SK-N-SH (cell line): ENCODE data around the gene PTPRJ. TPM values are rescaled to one million over a fixed set of nuclear protein-coding genes. Genes with fewer than 3 reads are reported as not detected.
A peak's percentile ranks its signal among the peaks of the same experiment; 100 is the strongest.

ENCODE experiments used
- CTCF ChIA-PET: fragments of 300-600, 350-600 bp; formaldehyde crosslinking; extraction: SDS; loops from one replicate; lab custom pipeline; 2021; lab: Yijun Ruan, JAX
- POLR2A ChIA-PET: fragments of 350-600 bp; sonication (Branson Sonifier 250); formaldehyde crosslinking; extraction: SDS; loops from one replicate; lab custom pipeline; 2020; ENCODE audit warnings: antibody characterized with exemption, inconsistent platforms; lab: Yijun Ruan, JAX
- DNase-seq: peaks from one replicate; pipeline ENCODE4 v3.0.0; 2012
- H2AFZ ChIP-seq: fragments of 200-600 bp; sonication (generic); 2 replicates; pipeline ENCODE4 v1.8.1; 2016; ENCODE audit warnings: antibody characterized with exemption, mild to moderate bottlenecking, low read depth
- H3F3A ChIP-seq: fragments of 200-600 bp; sonication (generic); replicated peaks from 2 replicates; pipeline ENCODE3; 2016; ENCODE audit warnings: antibody characterized with exemption, mild to moderate bottlenecking; ENCODE audit not compliant: insufficient read depth
- H3K27ac ChIP-seq, 2 experiments: fragments of 200-500 bp in 1 of 2; fragments of 200-600 bp in 1 of 2; sonication (Bioruptor generic) in 1 of 2; sonication (generic), shearing (Covaris generic) in 1 of 2; 2 replicates each; pipeline versions ENCODE4 v1.5.1 to v1.6.1; 2014 to 2016; ENCODE audit warnings: low read depth in 2 of 2, inconsistent platforms in 1 of 2, low read length in 1 of 2, mild to moderate bottlenecking in 1 of 2, mixed read lengths in 1 of 2
- H3K27me3 ChIP-seq: fragments of 200-600 bp; sonication (generic), shearing (Covaris generic); 2 replicates; pipeline ENCODE4 v1.6.1; 2016; ENCODE audit warnings: mixed run types; ENCODE audit not compliant: insufficient read depth
- H3K36me3 ChIP-seq, 2 experiments: fragments of 200-500 bp in 1 of 2; fragments of 200-600 bp in 1 of 2; sonication (Bioruptor generic) in 1 of 2; sonication (generic) in 1 of 2; replicated peaks in 1 of 2; 2 replicates each; pipeline versions ENCODE3 to v1.5.1; 2014 to 2016; ENCODE audit warnings: low read length in 1 of 2, mild to moderate bottlenecking in 1 of 2; ENCODE audit not compliant: insufficient read depth in 2 of 2, control insufficient read depth in 1 of 2
- H3K4me1 ChIP-seq, 2 experiments: fragments of 200-500 bp in 1 of 2; fragments of 200-600 bp in 1 of 2; sonication (Bioruptor generic) in 1 of 2; sonication (generic), shearing (Covaris generic) in 1 of 2; 2 replicates each; pipeline versions ENCODE4 v1.5.1 to v1.6.1; 2014 to 2016; ENCODE audit warnings: low read depth in 1 of 2, low read length in 1 of 2, mixed run types in 1 of 2; ENCODE audit not compliant: insufficient read depth in 2 of 2, control insufficient read depth in 1 of 2
- H3K4me2 ChIP-seq: fragments of 200-600 bp; sonication (generic), shearing (Covaris generic); 2 replicates; pipeline ENCODE4 v1.6.1; 2017; ENCODE audit warnings: mixed run types
- H3K4me3 ChIP-seq, 2 experiments: fragments of 200-500 bp in 1 of 2; fragments of 200-600 bp in 1 of 2; sonication (Bioruptor generic) in 1 of 2; sonication (generic), shearing (Covaris generic) in 1 of 2; 2 replicates each; pipeline versions ENCODE4 v1.5.1 to v1.8.1; 2014 to 2016; ENCODE audit warnings: low read depth in 2 of 2, inconsistent platforms in 1 of 2, low read length in 1 of 2, mild to moderate bottlenecking in 1 of 2, mixed read lengths in 1 of 2, moderate library complexity in 1 of 2
- H3K79me2 ChIP-seq: fragments of 200-600 bp; sonication (generic); 2 replicates; pipeline ENCODE4 v1.8.1; 2017; ENCODE audit warnings: mild to moderate bottlenecking; ENCODE audit not compliant: insufficient read depth
- H3K9ac ChIP-seq: fragments of 200-600 bp; sonication (generic); 2 replicates; pipeline ENCODE4 v1.6.1; 2017; ENCODE audit warnings: mixed run types
- H3K9me2 ChIP-seq: fragments of 200-600 bp; sonication (generic); 2 replicates; pipeline ENCODE4 v1.6.1; 2017; ENCODE audit warnings: mixed run types
- H3K9me3 ChIP-seq: fragments of 200-600 bp; sonication (generic); 2 replicates; pipeline ENCODE4 v1.6.1; 2017; ENCODE audit warnings: mixed run types, mild to moderate bottlenecking, moderate library complexity
- H4K20me1 ChIP-seq: fragments of 200-600 bp; sonication (generic); 2 replicates; pipeline ENCODE4 v1.6.1; 2017; ENCODE audit warnings: mild to moderate bottlenecking, mixed run types; ENCODE audit not compliant: insufficient read depth
- EZH2phosphoT487 ChIP-seq: fragments of 200-600 bp; sonication (generic); IDR thresholded peaks from 2 replicates; pipeline ENCODE4 v1.6.1; 2017; ENCODE audit warnings: low read depth, mixed run types, mild to moderate bottlenecking, antibody characterized with exemption, moderate library complexity, borderline replicate concordance
- FOSL2 ChIP-seq: IDR thresholded peaks from 2 replicates; pipeline ENCODE4 v1.4.0; 2012; ENCODE audit warnings: low read depth, mild to moderate bottlenecking, moderate library complexity, borderline replicate concordance
- FOXJ3 ChIP-seq: sonication (generic); formaldehyde crosslinking; IDR thresholded peaks from 2 replicates; pipeline ENCODE4 v1.5.1; 2020; ENCODE audit warnings: mild to moderate bottlenecking, missing genetic modification reagents
- GABPA ChIP-seq: IDR thresholded peaks from 2 replicates; pipeline ENCODE4 v1.4.0; 2012; ENCODE audit warnings: low read depth, mild to moderate bottlenecking
- GATA2 ChIP-seq: sonication (generic); formaldehyde crosslinking; IDR thresholded peaks from 2 replicates; pipeline ENCODE4 v1.5.0; 2020; ENCODE audit warnings: mild to moderate bottlenecking, missing genetic modification reagents
- NRF1 ChIP-seq: IDR thresholded peaks from 2 replicates; pipeline ENCODE4 v1.6.1; 2012; ENCODE audit warnings: low read depth, mild to moderate bottlenecking, low read length
- POLR2AphosphoS5 ChIP-seq: IDR thresholded peaks from 2 replicates; pipeline ENCODE4 v1.6.1; 2012; ENCODE audit warnings: low read depth, low read length
- RXRA ChIP-seq: IDR thresholded peaks from 2 replicates; pipeline ENCODE4 v1.4.0; 2012; ENCODE audit warnings: low read depth, mild to moderate bottlenecking, borderline replicate concordance
- SMC3 ChIP-seq: IDR thresholded peaks from 2 replicates; pipeline ENCODE4 v1.6.1; 2012; ENCODE audit warnings: low read depth, low read length, improper control_type of control experiment
- YY1 ChIP-seq: IDR thresholded peaks from 2 replicates; pipeline ENCODE4 v1.4.0; 2012; ENCODE audit warnings: low read depth, mild to moderate bottlenecking
- WGBS: methylation state at CpG from one replicate; pipeline ENCODE4 v1.1.6; 2017; ENCODE audit warnings: low lambda C conversion rate; 5-methylcytosine and 5-hydroxymethylcytosine counted together
- polyA plus RNA-seq, 3 experiments: library from polyadenylated mRNA; depleted of rRNA; stranded (reverse); fragments of >200 nt; gene quantifications; 2 replicates each; pipeline ENCODE4 v1.2.3, GENCODE V29; 2012
- TF ChIP-seq, protein P1 (sequence below): fragments of 150-350 bp; IDR thresholded peaks from 2 replicates; pipeline ENCODE4 v1.6.1; 2016; ENCODE audit warnings: mild to moderate bottlenecking, low read depth, low read length
- TF ChIP-seq, protein P2 (sequence below): IDR thresholded peaks from 2 replicates; pipeline ENCODE4 v1.6.1; 2012; ENCODE audit warnings: mild to moderate bottlenecking, low read depth, low read length, moderate library complexity
- TF ChIP-seq, protein P3 (sequence below): IDR thresholded peaks from 2 replicates; pipeline ENCODE4 v1.4.0; 2012; ENCODE audit warnings: low read depth
- TF ChIP-seq, protein P4 (sequence below): IDR thresholded peaks from 2 replicates; pipeline ENCODE4 v1.4.0; 2012; ENCODE audit warnings: low read depth, borderline replicate concordance

PTPRJ gene
- polyA plus RNA-seq, 1 of the 3 experiments (the other 2 are of a cell fraction), result 4.5 TPM

DNA sequence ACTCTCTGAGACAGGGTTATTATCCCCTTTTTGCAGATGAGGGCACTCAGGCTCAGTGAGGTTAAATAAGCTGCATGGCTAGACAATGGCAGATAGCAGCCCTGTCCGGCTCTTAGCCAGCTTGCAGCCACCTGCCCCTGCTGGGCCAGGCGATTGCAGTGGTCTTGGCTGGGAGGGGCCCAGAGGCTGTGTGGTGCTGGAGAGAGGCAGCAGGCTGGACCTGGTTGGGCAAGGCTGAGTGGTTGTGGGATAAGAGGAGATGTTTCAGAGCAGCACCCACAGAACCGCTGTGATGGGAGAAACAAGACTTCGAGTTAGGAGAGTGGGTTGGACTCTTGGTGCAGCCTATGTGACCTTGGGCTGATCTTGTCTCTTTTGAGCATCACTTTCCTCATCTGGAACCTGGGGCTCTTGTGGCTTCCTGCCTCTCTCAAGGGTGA, 25.5 kb downstream of the PTPRJ start:
- no peaks in the 10 kb centered on the region for H4K20me1 ChIP-seq
- no peaks in the 10 kb centered on the region for H3K9me3 ChIP-seq
- no peaks in the 10 kb centered on the region for H3K9me2 ChIP-seq
- peak overlapping the region in 1 of 2 experiments; percentile 1; a peak in 1 of 4 replicates for H3K4me3 ChIP-seq
- H3K4me2 ChIP-seq, result peak overlapping the region; percentile 71
- H3F3A ChIP-seq, result peaks cover 20% of the 10 kb centered on the region
- no peak overlapping the region for H2AFZ ChIP-seq
- H3K79me2 ChIP-seq, result peaks cover 87% of the 10 kb centered on the region
- CTCF ChIA-PET, result no interaction called here
- no peaks in the 10 kb centered on the region for H3K27me3 ChIP-seq
- TF ChIP-seq, protein P1, sequence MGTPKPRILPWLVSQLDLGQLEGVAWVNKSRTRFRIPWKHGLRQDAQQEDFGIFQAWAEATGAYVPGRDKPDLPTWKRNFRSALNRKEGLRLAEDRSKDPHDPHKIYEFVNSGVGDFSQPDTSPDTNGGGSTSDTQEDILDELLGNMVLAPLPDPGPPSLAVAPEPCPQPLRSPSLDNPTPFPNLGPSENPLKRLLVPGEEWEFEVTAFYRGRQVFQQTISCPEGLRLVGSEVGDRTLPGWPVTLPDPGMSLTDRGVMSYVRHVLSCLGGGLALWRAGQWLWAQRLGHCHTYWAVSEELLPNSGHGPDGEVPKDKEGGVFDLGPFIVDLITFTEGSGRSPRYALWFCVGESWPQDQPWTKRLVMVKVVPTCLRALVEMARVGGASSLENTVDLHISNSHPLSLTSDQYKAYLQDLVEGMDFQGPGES, result no peak
- TF ChIP-seq NRF1 (no peak), GATA2 (CRISPR knock-in tag) (no peak), FOXJ3 (CRISPR knock-in tag) (no peak), GABPA (no peak), EZH2phosphoT487 (no peak), SMC3 (no peak), RXRA (no peak), POLR2AphosphoS5 (no peak), YY1 (no peak), FOSL2 (no peak)
- TF ChIP-seq, protein P2, sequence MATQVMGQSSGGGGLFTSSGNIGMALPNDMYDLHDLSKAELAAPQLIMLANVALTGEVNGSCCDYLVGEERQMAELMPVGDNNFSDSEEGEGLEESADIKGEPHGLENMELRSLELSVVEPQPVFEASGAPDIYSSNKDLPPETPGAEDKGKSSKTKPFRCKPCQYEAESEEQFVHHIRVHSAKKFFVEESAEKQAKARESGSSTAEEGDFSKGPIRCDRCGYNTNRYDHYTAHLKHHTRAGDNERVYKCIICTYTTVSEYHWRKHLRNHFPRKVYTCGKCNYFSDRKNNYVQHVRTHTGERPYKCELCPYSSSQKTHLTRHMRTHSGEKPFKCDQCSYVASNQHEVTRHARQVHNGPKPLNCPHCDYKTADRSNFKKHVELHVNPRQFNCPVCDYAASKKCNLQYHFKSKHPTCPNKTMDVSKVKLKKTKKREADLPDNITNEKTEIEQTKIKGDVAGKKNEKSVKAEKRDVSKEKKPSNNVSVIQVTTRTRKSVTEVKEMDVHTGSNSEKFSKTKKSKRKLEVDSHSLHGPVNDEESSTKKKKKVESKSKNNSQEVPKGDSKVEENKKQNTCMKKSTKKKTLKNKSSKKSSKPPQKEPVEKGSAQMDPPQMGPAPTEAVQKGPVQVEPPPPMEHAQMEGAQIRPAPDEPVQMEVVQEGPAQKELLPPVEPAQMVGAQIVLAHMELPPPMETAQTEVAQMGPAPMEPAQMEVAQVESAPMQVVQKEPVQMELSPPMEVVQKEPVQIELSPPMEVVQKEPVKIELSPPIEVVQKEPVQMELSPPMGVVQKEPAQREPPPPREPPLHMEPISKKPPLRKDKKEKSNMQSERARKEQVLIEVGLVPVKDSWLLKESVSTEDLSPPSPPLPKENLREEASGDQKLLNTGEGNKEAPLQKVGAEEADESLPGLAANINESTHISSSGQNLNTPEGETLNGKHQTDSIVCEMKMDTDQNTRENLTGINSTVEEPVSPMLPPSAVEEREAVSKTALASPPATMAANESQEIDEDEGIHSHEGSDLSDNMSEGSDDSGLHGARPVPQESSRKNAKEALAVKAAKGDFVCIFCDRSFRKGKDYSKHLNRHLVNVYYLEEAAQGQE, result no peak
- TF ChIP-seq, protein P3, sequence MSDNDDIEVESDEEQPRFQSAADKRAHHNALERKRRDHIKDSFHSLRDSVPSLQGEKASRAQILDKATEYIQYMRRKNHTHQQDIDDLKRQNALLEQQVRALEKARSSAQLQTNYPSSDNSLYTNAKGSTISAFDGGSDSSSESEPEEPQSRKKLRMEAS, result no peak
- TF ChIP-seq, protein P4, sequence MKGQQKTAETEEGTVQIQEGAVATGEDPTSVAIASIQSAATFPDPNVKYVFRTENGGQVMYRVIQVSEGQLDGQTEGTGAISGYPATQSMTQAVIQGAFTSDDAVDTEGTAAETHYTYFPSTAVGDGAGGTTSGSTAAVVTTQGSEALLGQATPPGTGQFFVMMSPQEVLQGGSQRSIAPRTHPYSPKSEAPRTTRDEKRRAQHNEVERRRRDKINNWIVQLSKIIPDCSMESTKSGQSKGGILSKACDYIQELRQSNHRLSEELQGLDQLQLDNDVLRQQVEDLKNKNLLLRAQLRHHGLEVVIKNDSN, result no peak
- peaks cover 15 to 49% of the 10 kb centered on the region in 2 experiments; a peak in 3 of 4 replicates for H3K4me1 ChIP-seq
- H3K36me3 ChIP-seq, result no peaks in the 10 kb centered on the region
- DNase-seq, result no peak
- H3K9ac ChIP-seq, result peak overlapping the region; percentile 27; the same call in 1 of the 2 replicates
- WGBS, result 66% methylated on average over 4 of the region's 4 CpGs
- peak overlapping the region in 1 of 2 experiments; percentile 87; a peak in 2 of 4 replicates for H3K27ac ChIP-seq
- POLR2A ChIA-PET, result no interaction called here
